NCI-H82 treated with DMSO at 0.1 percent for 48 hours (cell line): ENCODE results near the gene IFNA8.
A peak's percentile ranks its signal among the peaks of the same experiment; 100 is the strongest.
"Not testable (repeated sequence)": the region's sequence is repeated elsewhere in the genome, so short reads cannot be mapped to it uniquely, and the experiment has no call there.

Experiments used
- DNase-seq: peaks from one replicate; lab custom pipeline; 2025; ENCODE audit not compliant: unreplicated experiment; lab: John Stamatoyannopoulos, UW

IFNA8 gene

DNA sequence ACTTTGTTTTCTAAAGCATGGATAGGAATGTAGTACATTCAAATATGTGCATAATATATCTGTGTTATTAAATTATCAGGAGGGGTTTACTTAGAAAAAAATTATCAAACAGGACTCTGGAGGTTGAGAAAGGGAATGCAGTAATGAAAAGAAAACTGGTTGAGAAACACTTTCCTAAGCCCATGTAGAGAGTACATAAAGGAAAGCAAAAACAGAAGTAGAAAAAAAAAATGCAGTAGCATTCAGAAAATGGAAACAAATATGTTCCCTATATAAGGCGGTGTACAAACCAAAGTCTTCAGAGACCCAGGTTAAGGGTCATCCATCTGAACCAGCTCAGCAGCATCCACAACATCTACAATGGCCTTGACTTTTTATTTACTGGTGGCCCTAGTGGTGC, at the start of gene IFNA8:
TSS of gene IFNA8 (plus strand) at position 301 of the 400 bp plus-strand sequence. CDS start at position 361, 60 bp downstream.
- DNase-seq, result no peak

DNA sequence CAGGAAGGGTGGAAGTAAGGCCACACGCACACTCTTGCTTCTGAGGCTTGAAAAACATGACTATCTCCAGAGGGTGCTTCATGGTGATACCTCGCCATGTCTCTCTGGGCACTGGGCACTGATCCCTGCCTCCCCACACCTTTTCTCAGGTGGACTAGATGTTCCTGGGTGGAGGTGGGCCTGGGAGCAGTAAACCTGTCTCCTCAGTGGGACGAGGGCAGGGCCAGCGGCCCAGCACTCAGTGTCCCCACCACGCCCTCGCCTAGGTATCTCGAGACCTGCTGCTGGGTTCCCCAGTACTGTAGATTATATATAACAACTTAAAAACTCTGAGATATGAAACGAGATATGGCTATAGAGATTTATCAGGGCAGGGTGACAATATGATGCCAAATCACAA, 46.6 kb upstream of the IFNA8 start:
- no peak for DNase-seq

DNA sequence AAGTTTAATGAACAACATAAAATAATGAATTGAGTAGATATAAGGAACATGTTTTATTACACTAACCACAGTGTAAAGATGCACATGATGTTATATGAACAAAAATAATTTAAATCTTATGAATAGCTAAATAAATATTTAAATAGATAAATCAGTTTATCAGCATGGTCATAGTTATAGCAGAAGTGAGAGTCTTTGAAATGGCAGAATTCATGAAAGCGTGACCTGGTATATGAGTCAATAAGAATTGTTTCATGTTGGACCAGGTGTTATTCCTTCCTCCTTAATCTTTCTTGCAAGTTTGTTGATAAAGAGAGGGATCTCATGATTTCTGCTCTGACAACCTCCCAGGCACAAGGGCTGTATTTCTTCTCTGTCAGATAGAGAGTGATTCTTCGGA, 41.7 kb upstream of the IFNA8 start:
- not testable (repeated sequence) for DNase-seq

DNA sequence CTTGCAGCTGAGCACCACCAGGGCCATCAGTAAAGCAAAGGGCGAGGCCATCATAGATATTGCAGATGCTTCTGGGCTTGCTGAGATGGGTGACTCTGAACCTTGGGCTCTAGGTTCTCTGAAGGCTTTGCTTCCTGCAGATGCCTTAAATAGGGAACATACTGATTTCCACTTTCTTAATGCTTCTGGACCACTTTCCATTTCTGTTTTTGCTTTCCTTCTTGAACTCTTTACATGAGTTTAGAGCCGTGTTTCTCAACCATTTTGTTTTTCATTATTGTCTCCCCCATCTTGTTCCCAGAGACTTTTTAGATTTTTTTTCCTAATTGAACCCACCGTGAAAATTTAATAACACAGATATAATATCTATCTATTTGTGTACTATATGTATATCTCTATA, 41.0 kb upstream of the IFNA8 start, which contains the start of gene IFNA13:
TSS of gene IFNA13 (minus strand) at position 101 of the 400 bp plus-strand sequence. CDS start at position 54, 47 bp downstream.
- no peak for DNase-seq

DNA sequence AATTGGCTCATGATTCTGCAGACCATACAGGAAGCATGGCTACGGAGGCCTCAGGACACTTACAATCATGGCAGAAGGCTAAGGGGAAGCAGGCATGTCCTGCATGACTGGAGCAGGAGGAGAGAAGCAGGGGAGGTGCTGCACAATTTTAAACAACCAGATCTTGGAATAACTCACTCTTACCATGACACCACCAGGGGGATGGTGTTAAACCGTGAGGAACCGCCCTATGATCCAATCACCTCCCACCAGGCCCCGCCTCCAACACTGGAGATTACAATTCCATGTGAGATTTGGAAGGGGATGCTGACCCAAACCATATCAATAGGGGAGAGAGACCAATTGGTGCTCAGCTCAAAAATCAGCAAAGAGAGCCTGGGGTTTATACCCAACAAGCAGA, 37.5 kb upstream of the IFNA8 start:
- not testable (repeated sequence) for DNase-seq

DNA sequence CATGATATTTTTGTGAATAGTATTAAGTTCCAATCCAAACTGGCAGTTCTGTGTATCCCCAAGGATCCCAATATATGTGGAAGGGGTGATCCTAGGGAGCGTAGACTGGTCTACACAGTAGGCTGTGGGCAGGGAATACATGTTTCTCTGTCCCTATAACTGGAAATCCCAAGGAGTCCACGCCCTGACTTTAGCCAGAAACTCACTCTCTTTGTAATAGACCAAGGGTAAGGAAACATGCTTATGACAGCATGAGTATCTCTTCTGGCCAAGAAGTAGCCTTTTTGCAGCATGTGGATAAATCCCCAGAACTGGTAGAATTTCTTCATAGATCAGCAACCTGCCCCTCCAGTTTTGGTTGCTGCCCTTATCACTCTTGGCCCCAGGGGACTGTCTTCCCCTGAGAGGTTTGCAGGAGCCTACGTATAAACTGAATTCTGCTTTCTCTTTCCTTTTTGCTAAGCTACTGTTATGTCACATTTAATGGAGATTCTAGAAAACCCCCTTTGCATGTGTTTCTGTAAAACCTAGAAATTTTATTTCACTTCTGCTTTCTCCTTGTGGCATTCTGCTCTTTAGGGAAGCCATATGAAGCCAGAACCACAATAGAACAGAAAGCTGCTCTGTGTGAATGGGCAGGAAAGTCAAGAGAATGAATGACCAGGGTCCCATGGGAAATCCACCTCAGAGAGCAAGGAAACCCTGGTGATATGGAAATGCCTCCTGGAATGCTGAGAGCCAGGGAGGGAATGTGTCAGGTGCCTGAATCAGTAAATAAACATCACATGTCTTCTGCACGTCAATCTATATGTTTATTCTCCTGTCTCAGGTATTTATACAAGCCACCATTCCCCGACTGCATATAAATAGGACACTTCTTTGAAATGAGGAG, 27.2 kb upstream of the IFNA8 start:
- DNase-seq, result no peak

DNA sequence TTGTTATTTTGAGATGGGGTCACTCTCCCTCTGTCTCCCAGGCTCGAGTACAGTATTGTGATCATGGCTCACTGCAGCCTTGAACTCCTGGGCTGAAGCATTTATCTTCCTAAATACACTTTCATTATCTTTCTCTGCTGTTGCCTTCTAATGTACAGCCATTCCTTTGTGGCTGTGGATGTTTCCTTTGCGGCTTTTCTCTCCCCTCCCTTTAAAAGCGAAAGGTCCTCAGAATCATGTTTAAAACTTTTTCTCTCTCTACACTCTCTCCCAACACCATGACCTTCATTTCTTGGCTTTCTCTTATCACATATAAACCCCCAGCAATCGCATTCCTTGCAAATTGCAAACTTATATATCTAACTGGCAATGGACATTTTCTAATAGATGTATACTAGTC, 25.3 kb upstream of the IFNA8 start:
- DNase-seq, result no peak

DNA sequence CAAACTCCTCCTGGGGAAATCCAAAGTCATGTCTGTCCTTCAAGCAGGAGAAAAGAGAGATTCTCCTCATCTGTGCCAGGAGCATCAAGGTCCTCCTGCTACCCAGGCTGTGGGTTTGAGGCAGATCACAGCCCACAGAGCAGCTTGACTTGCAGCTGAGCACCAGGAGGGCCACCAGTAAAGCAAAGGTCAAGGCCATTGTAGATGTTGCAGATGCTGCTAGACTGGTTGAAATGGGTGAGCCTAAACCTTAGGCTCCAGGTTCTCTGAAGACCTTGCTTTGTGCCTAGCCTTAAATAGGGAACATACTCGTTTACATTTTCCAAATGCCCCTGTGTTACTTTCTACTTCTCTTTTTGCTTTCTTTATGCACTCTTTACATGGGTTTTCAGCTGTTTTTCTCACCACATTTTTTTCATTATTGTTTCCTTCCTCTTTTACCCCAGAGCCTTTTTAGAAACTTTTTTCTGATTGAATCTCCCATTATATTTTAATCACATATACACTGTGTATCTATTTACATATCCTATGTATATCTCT, 23.7 kb upstream of the IFNA8 start, which contains the start of gene IFNA2:
TSS of gene IFNA2 (minus strand) at position 268 of the 540 bp plus-strand sequence. CDS start at position 199, 69 bp downstream.
- DNase-seq, result no peak

DNA sequence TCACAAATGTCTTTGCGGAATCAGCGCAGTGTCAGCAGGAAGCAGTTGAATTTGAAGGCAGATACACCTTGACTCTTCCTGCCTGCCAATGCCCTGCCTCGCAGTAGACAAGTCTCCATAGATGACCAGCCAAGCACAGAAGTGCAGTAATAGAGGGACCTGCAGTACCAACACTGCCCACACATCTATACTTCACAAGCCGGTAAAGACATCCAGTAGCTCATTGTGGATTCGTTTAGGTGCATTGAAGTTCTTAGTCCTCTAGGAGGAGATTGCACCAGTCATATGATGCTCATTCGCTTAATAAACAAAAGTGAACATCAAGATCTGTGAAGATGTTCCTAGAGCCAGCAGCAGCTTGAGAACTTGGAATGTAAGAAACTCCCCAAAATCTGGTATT, 16.6 kb upstream of the IFNA8 start:
- DNase-seq, result no peak

DNA sequence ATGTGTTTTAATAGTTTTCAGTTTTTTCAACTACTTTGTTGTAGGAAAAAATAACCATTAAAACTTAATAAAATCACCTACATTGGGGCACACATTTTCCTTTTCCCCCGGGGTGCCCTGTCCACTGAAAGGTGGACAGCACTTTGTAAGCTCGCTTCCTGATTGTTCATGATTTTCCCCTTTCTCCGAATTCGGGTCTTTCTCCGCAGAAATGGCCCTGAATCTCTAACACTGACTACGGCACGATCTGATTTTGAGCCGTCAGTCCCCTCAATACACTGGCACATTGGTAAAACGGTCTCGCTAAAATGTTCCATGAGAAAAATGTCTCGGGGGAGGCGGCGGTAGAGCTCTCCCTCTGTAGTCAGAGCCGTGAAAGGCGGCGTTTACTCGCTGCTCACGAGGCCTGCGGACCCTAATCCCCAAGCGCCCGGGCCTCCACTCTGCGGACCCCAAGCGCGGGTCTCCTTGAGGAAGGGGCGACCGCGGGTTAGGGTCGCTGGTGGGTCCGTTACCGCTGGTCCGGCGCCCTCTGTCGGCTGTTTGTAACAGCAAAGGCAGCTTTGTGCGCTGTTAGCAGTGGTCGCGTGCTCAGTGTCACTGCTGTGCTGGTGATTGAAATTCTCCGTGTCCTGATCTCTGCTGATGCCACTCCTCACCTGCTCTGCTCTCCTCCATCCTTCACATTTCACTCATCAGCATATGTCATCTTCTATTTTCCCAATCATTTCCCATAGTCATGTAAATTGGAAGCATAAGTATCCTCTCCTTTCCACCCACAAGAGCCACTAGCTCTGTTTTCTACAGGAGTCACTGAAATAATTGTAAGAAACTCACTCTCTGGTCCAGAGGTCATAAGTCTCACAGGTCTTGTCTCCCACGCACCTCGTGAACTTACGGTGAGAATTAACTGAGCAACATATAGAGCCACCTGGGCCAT, 12.9 kb upstream of the IFNA8 start:
- peak; percentile 6 for DNase-seq

DNA sequence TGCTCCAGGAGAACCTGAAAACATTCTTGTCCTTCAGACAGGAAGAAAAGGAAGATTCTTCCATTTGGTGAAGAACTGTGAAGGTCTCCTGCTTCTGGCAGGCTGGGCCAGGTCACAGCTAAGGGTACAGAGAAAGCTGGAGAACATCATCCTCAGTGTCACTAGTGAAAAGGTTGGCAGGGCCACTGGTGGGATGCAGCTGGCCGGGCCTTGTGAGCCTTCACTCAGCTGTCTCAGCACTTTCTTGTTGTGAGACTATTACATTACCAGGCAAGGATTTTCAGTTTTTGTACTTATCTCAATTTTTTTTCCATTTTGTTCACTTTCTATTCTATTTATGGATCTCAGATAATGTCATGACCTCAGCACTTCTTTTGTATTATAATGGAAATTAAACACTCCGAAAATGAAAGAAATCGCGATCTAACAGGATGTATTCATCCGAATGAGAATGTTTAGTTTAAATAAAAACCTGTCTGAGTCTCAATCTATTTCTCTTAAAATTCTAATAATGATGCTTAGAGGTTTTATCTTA, 9.9 kb upstream of the IFNA8 start:
- DNase-seq, result no peak

DNA sequence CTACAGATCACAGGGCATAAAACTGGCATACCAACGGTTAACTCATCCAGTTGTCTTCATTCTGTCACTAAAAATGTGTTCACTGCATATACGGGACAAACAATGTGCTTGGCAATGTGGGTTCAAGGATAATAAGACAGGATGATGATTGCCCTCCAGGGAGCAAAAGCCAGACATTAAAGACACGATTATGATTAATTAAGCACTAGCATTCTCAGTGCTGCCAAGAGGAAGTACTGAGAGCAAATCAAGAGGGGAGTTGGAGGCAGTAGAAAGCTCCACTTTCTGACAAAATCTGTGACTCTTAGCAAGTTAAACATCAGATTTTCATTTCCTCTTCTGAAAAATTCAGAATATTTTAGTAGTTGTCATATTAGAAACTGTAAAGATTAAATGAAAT, 9.0 kb upstream of the IFNA8 start:
- DNase-seq, result no peak

DNA sequence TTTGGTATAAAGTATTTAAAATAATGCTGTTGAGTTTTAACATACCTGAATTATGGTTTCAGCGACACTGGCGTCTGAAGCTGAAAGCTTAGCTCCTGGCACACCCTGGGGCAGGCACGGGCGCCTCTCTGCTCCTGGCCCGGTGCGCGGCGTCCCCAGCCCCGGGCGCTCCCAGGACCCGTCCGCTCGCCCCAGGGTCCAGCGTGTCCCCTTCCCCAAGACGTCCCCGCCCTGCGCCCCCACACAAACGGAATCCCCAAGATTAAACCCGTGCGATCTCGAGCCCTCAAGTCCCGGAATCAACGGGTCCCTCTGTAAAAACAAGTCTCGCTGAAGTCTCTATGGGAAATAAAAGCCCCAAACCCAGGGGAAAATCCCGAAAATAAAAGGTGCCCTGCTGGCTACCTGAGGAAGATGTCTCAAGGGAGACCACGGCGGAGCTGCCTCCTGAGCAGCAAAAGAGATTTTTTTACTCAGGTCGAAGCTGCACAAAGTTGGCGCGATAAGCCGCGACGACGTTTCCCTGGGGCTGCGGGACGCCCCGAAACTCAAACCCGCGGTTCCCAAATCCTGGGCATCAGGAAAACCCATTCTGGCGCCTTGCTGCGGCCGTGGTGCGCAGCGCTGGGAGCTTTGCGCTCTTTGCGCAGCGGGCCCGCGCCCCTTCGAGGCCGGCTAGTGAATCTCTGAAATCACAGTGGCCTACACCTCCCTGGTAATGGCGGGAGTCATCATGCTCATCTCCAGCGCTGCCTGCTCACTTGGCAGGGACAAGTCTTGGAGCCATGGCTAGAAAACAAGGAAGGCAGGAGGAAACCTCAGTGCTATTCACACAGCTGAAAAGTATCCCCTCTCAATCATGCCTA, 6.3 kb upstream of the IFNA8 start:
- DNase-seq, result no peak

DNA sequence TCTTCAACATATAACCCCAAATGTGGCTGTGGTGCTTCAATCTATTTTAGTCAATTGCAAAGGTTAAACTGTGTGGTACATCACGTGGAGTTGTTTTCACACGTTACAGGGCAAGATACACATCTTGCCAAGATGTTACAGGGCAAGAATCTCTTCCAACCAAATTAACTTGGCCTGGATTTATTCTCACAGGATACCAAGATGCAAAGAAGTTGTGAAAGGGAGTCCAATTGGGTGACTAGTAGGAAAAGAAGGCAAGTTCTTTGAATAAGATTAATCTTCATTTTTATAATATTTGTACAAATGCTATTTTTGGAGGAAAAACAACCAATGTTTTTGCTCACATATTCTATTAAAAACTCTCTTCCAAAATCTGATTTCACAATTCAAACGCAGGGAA, 4.8 kb upstream of the IFNA8 start:
- no peak for DNase-seq

DNA sequence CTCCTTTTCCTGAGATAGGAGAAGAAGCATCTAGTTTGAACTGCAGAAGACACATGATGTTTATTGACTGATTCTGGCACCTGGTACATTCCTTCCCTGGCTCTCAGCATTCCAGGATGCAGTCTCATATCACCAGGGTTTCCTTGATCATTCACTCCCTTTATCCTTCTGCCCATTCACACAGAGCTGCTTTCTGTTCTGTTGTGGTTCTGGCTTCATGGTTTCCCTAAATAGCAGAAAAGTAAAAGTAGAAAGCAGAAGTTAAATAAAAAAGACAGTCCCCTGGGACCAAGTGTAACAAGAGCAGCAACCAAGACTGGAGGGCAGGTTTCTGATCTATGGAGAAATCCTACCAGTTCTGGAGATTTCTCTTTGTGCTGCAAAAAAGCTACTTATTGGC, 3.2 kb downstream of the IFNA8 start:
- DNase-seq, result no peak

DNA sequence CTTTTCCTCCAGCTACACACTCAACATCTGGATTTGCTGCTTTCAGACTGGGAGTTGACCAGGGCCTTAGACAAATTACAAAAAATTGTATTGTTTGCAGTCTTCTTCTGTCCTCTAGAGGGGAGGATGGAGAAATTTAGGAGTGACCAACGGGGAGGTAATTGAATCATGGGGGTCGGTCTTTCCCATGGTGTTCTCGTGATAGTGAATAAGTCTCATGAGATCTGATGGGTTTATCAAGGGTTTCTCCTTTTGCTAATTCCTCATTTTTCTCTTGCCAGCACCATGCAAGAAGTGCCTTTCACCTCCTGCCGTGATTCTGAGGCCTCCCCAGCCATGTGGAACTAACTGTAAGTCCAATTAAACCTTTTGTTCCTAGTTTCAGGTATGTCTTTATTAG, 4.2 kb downstream of the IFNA8 start:
- no peak for DNase-seq

DNA sequence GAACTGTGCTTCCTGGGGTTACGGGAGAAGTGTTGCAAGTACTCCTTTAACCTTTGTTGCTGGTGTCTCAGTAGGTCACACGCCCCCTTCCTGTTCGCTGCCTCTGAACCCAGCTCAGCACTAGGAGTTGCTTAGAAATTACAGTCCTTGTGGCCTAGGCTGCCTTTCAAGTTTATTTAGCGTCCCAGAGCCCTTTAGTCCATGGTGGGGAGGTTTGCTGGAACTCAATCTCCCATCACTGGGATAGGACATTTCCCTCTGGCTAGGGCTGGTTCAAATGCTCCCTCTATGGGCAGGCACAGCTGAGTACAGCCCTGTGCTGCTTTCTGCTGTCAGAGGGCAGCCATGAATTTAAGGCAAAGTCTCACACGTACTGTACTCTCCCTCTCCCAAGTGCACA, 4.7 kb downstream of the IFNA8 start:
- no peak for DNase-seq

DNA sequence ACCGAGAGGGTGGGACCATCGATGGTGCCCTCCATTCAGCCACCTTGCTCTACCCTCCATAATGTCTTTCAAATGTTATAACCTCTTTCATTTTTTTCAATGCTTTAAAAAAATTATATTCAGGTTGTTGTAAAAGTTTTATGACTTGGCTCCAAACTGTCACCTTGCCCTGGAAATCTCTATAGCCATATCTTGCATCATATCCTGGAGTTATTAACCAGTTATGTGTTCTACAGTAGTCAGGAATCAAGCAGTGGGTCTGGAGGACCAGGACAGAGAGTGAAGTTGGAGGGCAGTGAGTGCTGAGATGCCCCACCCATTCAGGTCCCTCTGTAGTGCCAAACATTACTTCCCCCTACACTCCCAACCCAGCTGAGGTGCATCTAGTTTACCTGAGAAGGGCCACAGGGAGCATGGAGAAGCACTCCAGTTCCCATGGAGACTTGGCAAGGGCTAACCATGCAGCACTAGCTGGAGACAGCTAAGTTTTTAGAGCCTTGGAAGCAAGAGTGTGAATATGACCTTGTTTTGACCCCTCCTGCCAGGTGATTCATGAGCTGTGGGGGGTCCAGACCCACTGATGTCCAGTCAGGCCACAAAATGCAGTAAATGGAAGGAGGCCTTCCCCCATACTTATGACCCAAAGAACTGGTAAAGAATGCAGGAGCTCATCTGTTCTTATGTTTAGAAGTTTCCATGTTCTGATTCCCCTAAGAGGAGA, 5.5 kb downstream of the IFNA8 start:
- no peak for DNase-seq

DNA sequence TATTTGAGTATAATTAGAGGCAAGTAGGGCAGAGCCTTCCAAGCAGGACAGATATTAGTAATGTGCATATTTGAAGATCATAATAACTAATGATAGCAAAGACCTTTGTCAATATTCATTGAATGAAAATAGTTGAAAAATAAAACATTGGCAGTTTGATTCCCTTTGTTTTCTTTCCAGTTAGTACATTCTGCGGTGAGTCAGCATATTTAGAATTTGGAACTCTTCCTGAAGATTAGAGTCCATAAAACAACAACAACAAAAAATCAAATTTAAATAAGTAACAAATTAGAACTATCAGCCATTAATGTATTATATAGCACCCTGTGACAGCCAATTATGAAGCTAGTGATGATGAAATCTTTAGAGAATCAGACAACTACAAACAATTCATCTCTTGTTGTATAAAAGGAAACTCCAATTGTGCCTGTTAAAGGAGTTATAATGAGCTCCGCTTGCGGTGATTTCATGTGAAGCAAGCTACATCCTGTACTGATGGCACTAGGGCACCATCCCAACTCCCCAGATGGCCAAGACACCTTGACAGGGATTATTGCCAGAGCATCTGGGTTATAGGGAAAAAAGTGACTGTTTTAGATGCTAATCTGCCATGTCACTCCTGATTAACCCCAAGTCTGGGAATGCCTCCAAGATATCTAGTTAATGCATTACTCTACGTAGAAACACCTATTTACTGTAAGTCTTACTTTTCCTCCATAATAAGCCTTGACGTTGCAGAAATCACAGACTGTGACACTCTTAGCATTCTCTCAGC, 6.8 kb downstream of the IFNA8 start:
- peak; percentile 59 for DNase-seq
